ENCODE data around the gene ARID3A.

Gene ARID3A

GRCh38 chr19:1012334-1012733 is 86.5 kb downstream of the ARID3A start:
- H3K36me3 ChIP-seq (ENCODE audit: control insufficient read depth in 1 of 2, insufficient read depth in 2 of 2, low read length in 2 of 2), result peaks cover 3 to 39% of the 10 kb centered on the region in 2 donors
- H3K27me3 ChIP-seq (ENCODE audit: control insufficient read depth in 1 of 2, insufficient read depth in 2 of 2, low read length in 2 of 2), result no peaks in the 10 kb centered on the region
- no peaks in the 10 kb centered on the region for H3K9me3 ChIP-seq (ENCODE audit: control insufficient read depth in 1 of 2, low read length in 2 of 2)
- no peak overlapping the region for H3K9ac ChIP-seq (ENCODE audit: low read depth in 1 of 2, low read length in 2 of 2)
- H3K27ac ChIP-seq (ENCODE audit: low read depth, low read length), result no peak overlapping the region
- H3K4me3 ChIP-seq (ENCODE audit: low read depth in 1 of 2, low read length in 2 of 2), result no peak overlapping the region
- peaks cover 13 to 16% of the 10 kb centered on the region in 2 donors for H3K4me1 ChIP-seq (ENCODE audit: control insufficient read depth in 1 of 2, insufficient read depth in 2 of 2, low read length in 2 of 2)

DNA sequence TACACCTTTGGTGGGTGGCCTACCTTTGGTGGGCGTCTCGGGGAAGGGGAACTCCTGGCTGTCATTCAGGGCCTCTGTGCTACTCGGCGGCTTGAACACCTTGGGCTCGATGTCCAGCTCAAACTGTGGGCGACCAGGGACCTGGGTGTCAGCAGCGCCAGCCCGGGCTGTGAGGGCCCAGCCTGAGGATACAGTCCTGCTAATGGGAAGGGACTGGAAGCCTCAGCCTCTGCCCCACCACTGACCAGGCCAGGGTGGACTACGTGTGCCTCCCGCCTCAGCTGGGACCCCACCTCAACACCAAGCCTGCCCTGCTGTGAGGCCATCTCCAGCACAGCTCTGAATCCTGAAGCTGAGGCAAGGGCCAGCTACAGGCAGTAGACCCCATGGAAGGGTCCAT is 87.4 kb downstream of the ARID3A start:
- no peaks in the 10 kb centered on the region for H3K27me3 ChIP-seq (ENCODE audit: control insufficient read depth in 1 of 2, insufficient read depth in 2 of 2, low read length in 2 of 2)
- peaks cover 3 to 39% of the 10 kb centered on the region in 2 donors for H3K36me3 ChIP-seq (ENCODE audit: control insufficient read depth in 1 of 2, insufficient read depth in 2 of 2, low read length in 2 of 2)
- no peak overlapping the region for H3K4me3 ChIP-seq (ENCODE audit: low read depth in 1 of 2, low read length in 2 of 2)
- no peak overlapping the region for H3K27ac ChIP-seq (ENCODE audit: low read depth, low read length)
- H3K4me1 ChIP-seq (ENCODE audit: control insufficient read depth in 1 of 2, insufficient read depth in 2 of 2, low read length in 2 of 2), result peaks cover 22 to 25% of the 10 kb centered on the region in 2 donors
- H3K9me3 ChIP-seq (ENCODE audit: control insufficient read depth in 1 of 2, low read length in 2 of 2), result no peaks in the 10 kb centered on the region
- H3K9ac ChIP-seq (ENCODE audit: low read depth in 1 of 2, low read length in 2 of 2), result no peak overlapping the region

DNA sequence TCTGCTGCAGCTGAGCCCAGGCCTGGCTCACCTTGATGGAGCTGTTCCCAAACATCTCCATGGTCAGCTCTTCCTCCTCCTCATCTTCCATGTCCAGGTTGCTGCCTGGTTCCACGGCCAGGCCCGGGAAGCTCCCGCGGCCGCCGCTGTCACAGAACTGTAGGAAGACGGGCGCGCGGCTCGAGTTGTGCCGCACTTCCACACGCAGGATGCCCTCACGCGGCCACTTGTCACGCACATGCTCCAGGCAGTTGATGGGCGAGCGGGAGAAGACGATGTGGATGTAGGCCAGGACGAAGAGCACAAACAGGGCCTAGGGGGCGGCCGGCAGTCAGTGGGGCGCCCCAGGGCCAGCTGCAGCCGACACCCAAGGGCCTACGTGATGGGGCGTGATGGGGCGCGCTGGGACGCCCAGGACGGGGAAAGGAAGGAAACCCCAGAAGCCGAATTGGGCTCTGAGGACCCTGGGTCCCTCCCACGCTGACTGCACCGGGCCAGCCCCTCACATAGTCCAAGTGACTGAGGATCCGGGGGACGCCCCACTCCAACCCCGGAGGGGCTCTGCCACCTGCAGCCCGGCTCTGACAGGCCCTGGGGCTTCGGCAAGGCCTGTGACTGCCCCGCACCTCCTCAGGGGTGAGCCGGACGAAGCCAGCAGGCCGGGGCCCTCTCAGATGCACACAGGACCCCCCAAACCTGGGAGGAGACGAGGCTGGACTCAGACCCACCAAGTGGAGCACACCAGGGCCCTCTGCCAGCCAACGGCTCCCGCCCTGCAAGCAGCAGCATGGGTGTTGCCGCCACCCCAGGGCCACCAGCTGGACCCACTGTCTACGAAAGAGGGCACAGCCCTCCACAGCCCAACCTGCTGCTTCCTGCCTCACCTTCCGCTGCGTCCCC is 88.6 kb downstream of the ARID3A start:
- H3K9me3 ChIP-seq (ENCODE audit: control insufficient read depth in 1 of 2, low read length in 2 of 2), result no peaks in the 10 kb centered on the region
- peaks cover 33 to 37% of the 10 kb centered on the region in 2 donors for H3K4me1 ChIP-seq (ENCODE audit: control insufficient read depth in 1 of 2, insufficient read depth in 2 of 2, low read length in 2 of 2)
- no peak overlapping the region for H3K9ac ChIP-seq (ENCODE audit: low read depth in 1 of 2, low read length in 2 of 2)
- no peaks in the 10 kb centered on the region for H3K27me3 ChIP-seq (ENCODE audit: control insufficient read depth in 1 of 2, insufficient read depth in 2 of 2, low read length in 2 of 2)
- H3K36me3 ChIP-seq (ENCODE audit: control insufficient read depth in 1 of 2, insufficient read depth in 2 of 2, low read length in 2 of 2), result peaks cover 3 to 39% of the 10 kb centered on the region in 2 donors
- no peak overlapping the region for H3K27ac ChIP-seq (ENCODE audit: low read depth, low read length)
- H3K4me3 ChIP-seq (ENCODE audit: low read depth in 1 of 2, low read length in 2 of 2), result no peak overlapping the region

DNA sequence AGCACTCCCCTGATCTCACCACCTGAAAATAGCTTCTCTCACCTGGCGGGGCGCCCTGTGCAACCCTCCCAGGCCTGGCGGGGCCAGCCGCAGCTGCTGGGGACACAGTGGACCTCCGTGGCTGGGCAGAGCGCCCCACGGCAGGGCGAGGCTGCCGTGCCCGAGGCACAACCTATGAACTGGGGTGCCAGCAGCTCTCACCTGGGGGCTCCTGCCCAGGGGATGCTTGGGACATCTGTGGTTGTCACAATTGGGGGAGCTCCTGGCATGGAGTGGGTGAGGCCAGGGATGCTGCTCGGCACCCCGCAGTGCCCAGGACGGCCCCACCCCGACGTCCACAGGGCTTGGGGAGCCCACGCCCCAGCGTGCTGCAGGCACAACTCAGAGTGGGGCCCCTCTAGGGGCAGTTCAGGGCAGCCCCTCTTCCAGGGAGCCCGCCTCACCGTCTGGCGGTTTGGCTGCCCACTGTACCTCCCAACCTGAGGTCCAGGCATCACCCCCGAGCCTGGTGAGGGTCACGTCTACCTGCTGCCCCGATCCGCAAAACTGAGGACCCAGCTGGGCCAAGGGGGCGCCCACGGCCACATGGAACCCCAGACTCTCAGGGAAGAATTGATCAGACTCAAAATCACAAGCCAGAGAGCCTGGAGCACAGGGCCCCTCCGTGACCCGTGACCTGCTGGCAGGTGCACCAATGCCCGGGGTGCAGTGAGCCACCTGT is 89.4 kb downstream of the ARID3A start:
- no peak overlapping the region for H3K4me3 ChIP-seq (ENCODE audit: low read depth in 1 of 2, low read length in 2 of 2)
- H3K9me3 ChIP-seq (ENCODE audit: control insufficient read depth in 1 of 2, low read length in 2 of 2), result no peaks in the 10 kb centered on the region
- peaks cover 3 to 31% of the 10 kb centered on the region in 2 donors for H3K36me3 ChIP-seq (ENCODE audit: control insufficient read depth in 1 of 2, insufficient read depth in 2 of 2, low read length in 2 of 2)
- H3K27ac ChIP-seq (ENCODE audit: low read depth, low read length), result no peak overlapping the region
- H3K9ac ChIP-seq (ENCODE audit: low read depth in 1 of 2, low read length in 2 of 2), result no peak overlapping the region
- H3K4me1 ChIP-seq (ENCODE audit: control insufficient read depth in 1 of 2, insufficient read depth in 2 of 2, low read length in 2 of 2), result peaks cover 41 to 45% of the 10 kb centered on the region in 2 donors
- no peaks in the 10 kb centered on the region for H3K27me3 ChIP-seq (ENCODE audit: control insufficient read depth in 1 of 2, insufficient read depth in 2 of 2, low read length in 2 of 2)

DNA sequence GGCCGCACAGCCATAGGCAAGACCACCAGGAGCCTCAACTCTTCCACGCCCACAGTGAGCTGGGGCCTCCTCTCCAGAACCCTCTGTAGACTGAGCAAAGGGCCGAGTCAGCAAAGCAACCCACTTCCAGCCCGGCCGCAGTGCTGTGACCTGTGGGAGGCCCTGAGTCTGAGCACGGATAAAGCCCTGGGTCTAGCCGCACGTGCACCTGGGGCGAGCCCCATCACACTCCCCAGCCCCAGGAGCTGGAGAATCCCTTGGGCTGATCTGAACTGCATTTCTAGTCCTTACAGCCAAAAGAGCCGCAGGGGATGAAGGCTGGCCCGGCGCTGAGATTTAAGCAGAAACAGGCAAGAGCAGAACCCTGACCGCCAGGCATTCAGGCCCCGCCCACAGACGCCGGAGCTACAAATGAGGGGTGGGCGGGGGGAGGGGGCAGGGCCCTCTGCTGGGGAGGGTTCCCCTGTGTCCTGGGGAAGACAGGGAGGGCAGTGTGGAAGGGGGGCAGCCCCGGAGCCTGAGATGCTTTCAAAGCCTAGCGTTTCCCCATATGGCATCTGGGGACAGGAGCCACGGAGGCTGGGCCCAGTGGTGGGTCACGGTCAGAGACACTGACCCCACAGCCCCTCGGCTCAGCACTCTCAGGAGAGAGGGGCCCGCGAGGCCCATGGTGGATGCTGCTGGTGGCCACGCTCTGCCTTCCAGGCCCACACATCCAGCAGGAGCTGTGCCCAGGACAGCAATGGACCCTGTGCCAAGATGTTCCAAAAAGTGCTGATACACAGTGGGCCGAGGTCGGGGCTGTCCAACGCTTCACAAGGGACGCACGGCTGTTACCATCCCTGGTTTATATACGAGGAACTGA is 90.2 kb downstream of the ARID3A start:
- Histone ChIP-seq H3K36me3 (ENCODE audit: control insufficient read depth in 1 of 2, insufficient read depth in 2 of 2, low read length in 2 of 2) (peaks cover 3 to 27% of the 10 kb centered on the region in 2 donors), H3K9me3 (ENCODE audit: control insufficient read depth in 1 of 2, low read length in 2 of 2) (no peaks in the 10 kb centered on the region), H3K4me3 (ENCODE audit: low read depth in 1 of 2, low read length in 2 of 2) (no peak overlapping the region), H3K27me3 (ENCODE audit: control insufficient read depth in 1 of 2, insufficient read depth in 2 of 2, low read length in 2 of 2) (no peaks in the 10 kb centered on the region), H3K9ac (ENCODE audit: low read depth in 1 of 2, low read length in 2 of 2) (peak overlapping the region in 1 of 2 donors; percentile 19), H3K27ac (ENCODE audit: low read depth, low read length) (no peak overlapping the region), H3K4me1 (ENCODE audit: control insufficient read depth in 1 of 2, insufficient read depth in 2 of 2, low read length in 2 of 2) (peaks cover 41 to 48% of the 10 kb centered on the region in 2 donors)

GRCh38 chr19:1016647-1017114 is 90.8 kb downstream of the ARID3A start:
- no peak overlapping the region for H3K27ac ChIP-seq (ENCODE audit: low read depth, low read length)
- peak overlapping the region in 1 of 2 donors; percentile 40 for H3K4me3 ChIP-seq (ENCODE audit: low read depth in 1 of 2, low read length in 2 of 2)
- H3K4me1 ChIP-seq (ENCODE audit: control insufficient read depth in 1 of 2, insufficient read depth in 2 of 2, low read length in 2 of 2), result peaks cover 41 to 48% of the 10 kb centered on the region in 2 donors
- peaks cover 3 to 24% of the 10 kb centered on the region in 2 donors for H3K36me3 ChIP-seq (ENCODE audit: control insufficient read depth in 1 of 2, insufficient read depth in 2 of 2, low read length in 2 of 2)
- no peaks in the 10 kb centered on the region for H3K27me3 ChIP-seq (ENCODE audit: control insufficient read depth in 1 of 2, insufficient read depth in 2 of 2, low read length in 2 of 2)
- peak overlapping the region in 1 of 2 donors; percentile 19 for H3K9ac ChIP-seq (ENCODE audit: low read depth in 1 of 2, low read length in 2 of 2)
- H3K9me3 ChIP-seq (ENCODE audit: control insufficient read depth in 1 of 2, low read length in 2 of 2), result no peaks in the 10 kb centered on the region

DNA sequence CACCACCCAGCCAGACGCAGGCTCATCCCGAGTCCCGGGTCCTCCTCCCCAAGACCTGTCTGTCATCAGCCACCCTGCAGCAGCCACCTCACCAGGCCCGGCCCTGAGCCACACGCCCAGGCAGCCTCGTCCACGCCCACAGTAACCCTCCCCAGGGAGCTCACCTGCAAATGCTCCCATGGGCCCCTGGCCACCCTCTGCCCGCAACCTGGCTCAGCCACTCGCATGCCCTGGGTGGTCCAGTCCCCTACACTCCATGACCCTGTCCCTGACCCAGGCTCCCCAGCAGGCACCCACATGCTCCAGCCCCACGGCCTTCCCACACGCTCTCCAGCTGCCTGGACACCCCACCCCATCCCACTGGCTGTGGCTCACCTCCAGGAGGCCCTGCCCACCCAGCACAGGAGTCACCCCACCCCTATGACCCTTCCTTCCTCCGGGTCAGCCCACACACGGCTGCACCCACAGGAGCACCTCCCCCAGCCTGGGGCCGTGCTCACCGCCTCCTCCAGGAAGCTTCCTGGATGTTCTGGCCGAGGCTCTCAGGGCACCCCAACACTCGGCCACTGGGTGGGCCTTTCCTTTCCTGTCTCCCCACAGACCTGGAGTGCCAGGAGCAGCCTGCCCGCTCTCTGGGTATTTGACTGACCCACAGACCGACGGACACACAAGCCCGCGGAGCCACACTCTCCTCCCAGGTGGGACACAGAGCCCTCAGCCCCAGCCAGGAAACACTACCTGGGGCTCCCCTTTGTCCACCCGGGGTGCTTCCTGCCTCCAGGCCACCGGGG is 91.5 kb downstream of the ARID3A start:
- Histone ChIP-seq H3K4me1 (ENCODE audit: control insufficient read depth in 1 of 2, insufficient read depth in 2 of 2, low read length in 2 of 2) (peaks cover 41 to 48% of the 10 kb centered on the region in 2 donors), H3K9me3 (ENCODE audit: control insufficient read depth in 1 of 2, low read length in 2 of 2) (no peaks in the 10 kb centered on the region), H3K4me3 (ENCODE audit: low read depth in 1 of 2, low read length in 2 of 2) (peak overlapping the region; percentile 29 to 40), H3K36me3 (ENCODE audit: control insufficient read depth in 1 of 2, insufficient read depth in 2 of 2, low read length in 2 of 2) (peaks cover 2 to 18% of the 10 kb centered on the region in 2 donors), H3K27me3 (ENCODE audit: control insufficient read depth in 1 of 2, insufficient read depth in 2 of 2, low read length in 2 of 2) (no peaks in the 10 kb centered on the region), H3K27ac (ENCODE audit: low read depth, low read length) (no peak overlapping the region), H3K9ac (ENCODE audit: low read depth in 1 of 2, low read length in 2 of 2) (peak overlapping the region in 1 of 2 donors; percentile 54)

DNA sequence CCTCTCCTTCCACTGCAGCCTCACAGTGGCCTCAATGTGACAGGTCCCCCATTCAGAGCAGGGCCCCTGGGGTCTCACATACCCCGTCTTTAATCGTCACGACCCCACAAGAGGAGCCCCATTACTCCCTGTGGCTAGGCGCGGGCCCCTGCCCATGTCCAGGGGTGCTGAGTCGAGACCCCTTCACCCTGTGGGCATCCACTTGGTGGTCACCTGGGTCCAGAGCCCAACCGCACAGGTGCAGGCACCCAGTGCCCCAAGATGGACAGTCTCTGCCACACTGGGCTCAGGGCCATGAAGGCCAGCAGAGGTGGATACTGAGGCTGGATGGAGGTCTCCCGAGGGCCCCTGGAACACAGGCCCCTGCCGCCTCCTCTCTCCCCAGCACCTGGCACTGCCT is 92.1 kb downstream of the ARID3A start:
- no peaks in the 10 kb centered on the region for H3K27me3 ChIP-seq (ENCODE audit: control insufficient read depth in 1 of 2, insufficient read depth in 2 of 2, low read length in 2 of 2)
- H3K9ac ChIP-seq (ENCODE audit: low read depth in 1 of 2, low read length in 2 of 2), result peak overlapping the region in 1 of 2 donors; percentile 54
- peaks cover 0 to 13% of the 10 kb centered on the region in 2 donors for H3K36me3 ChIP-seq (ENCODE audit: control insufficient read depth in 1 of 2, insufficient read depth in 2 of 2, low read length in 2 of 2)
- H3K4me3 ChIP-seq (ENCODE audit: low read depth in 1 of 2, low read length in 2 of 2), result peak overlapping the region in 1 of 2 donors; percentile 21
- peaks cover 41 to 48% of the 10 kb centered on the region in 2 donors for H3K4me1 ChIP-seq (ENCODE audit: control insufficient read depth in 1 of 2, insufficient read depth in 2 of 2, low read length in 2 of 2)
- H3K9me3 ChIP-seq (ENCODE audit: control insufficient read depth in 1 of 2, low read length in 2 of 2), result no peaks in the 10 kb centered on the region
- no peak overlapping the region for H3K27ac ChIP-seq (ENCODE audit: low read depth, low read length)

DNA sequence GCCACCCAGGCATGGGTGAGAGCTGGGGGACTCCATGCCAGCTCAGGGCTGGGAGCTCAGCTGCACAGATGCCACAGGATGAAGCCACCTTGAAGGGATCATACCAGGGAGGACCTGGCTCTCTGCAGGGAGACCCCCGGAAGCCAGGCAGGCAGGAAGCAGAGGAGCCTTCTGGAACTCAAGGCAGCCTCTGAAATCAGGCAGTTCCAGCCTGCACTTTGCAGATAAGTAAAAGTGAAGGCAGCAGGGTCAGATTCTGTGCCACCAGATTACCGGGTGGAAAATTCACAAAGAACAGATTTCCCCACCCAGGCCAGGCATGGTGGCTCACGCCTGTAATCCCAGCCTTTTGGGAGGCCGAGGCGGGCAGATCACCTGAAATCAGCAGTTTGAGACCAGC is 92.6 kb downstream of the ARID3A start:
- H3K4me1 ChIP-seq (ENCODE audit: control insufficient read depth in 1 of 2, insufficient read depth in 2 of 2, low read length in 2 of 2), result peaks cover 41 to 48% of the 10 kb centered on the region in 2 donors
- H3K36me3 ChIP-seq (ENCODE audit: control insufficient read depth in 1 of 2, insufficient read depth in 2 of 2, low read length in 2 of 2), result peaks cover 0 to 9% of the 10 kb centered on the region in 2 donors
- peak overlapping the region in 1 of 2 donors; percentile 54 for H3K9ac ChIP-seq (ENCODE audit: low read depth in 1 of 2, low read length in 2 of 2)
- H3K9me3 ChIP-seq (ENCODE audit: control insufficient read depth in 1 of 2, low read length in 2 of 2), result no peaks in the 10 kb centered on the region
- H3K27ac ChIP-seq (ENCODE audit: low read depth, low read length), result no peak overlapping the region
- no peaks in the 10 kb centered on the region for H3K27me3 ChIP-seq (ENCODE audit: control insufficient read depth in 1 of 2, insufficient read depth in 2 of 2, low read length in 2 of 2)
- no peak overlapping the region for H3K4me3 ChIP-seq (ENCODE audit: low read depth in 1 of 2, low read length in 2 of 2)
